ENCODE results near the gene ATOSA. TPM values are rescaled to one million over a fixed set of nuclear protein-coding genes. Genes with fewer than 3 reads are reported as not detected.

ATOSA gene
- total and polyA plus RNA-seq, 2 of the 13 experiments (the other 11 are each of a cell fraction or from before 2014, with no cell fraction given): 6.6 to 16.3 TPM

- TF ChIP-seq ELF4 (CRISPR knock-in tag; IDR thresholded peaks at IDR 0.05; ENCODE audit: borderline replicate concordance) (no peak), ZNF660 (CRISPR knock-in tag; IDR thresholded peaks at IDR 0.05; ENCODE audit: borderline replicate concordance, low read depth) (no peak), ZNF619 (CRISPR knock-in tag; IDR thresholded peaks at IDR 0.05) (0 out of 2 replicates have a peak, but pooled peaks have one; percentile 26), ZNF350 (CRISPR knock-in tag; IDR thresholded peaks at IDR 0.05; ENCODE audit: borderline replicate concordance, low read depth) (no peak), MXD3 (CRISPR knock-in tag; IDR thresholded peaks at IDR 0.05) (0 out of 2 replicates have a peak, but pooled peaks have one; percentile 70), HNRNPH1 (optimal IDR thresholded peaks at IDR 0.05; ENCODE audit: low read depth, low read length) (no peak), FOXK1 (CRISPR knock-in tag; IDR thresholded peaks at IDR 0.05; ENCODE audit: borderline replicate concordance, low read depth) (peak; percentile 90), PCBP2 (optimal IDR thresholded peaks at IDR 0.05; ENCODE audit: low read depth, low read length, poor library complexity, severe bottlenecking) (peak; percentile 49), CAMTA2 (CRISPR knock-in tag; IDR thresholded peaks at IDR 0.05; ENCODE audit: borderline replicate concordance) (no peak), NFRKB (IDR thresholded peaks at IDR 0.05) (no peak), ZNF44 (CRISPR knock-in tag; IDR thresholded peaks at IDR 0.05) (no peak), CEBPG (CRISPR knock-in tag; IDR thresholded peaks at IDR 0.05) (0 out of 2 replicates have a peak, but pooled peaks have one; percentile 12), ZNF530 (CRISPR knock-in tag; IDR thresholded peaks at IDR 0.05; ENCODE audit: low read depth) (no peak), HDAC1 (CRISPR knock-in tag; IDR thresholded peaks at IDR 0.05) (peak; percentile 96), ZNF598 (CRISPR knock-in tag; IDR thresholded peaks at IDR 0.05; ENCODE audit: borderline replicate concordance) (peak; percentile 14; the same call in 1 of the 2 replicates), TAF1 (CRISPR knock-in tag; IDR thresholded peaks at IDR 0.05) (peak; percentile 46; the same call in 1 of the 2 replicates), ZXDC (CRISPR knock-in tag; IDR thresholded peaks at IDR 0.05) (no peak), SSRP1 (CRISPR knock-in tag; IDR thresholded peaks at IDR 0.05) (no peak), RFX1 (IDR thresholded peaks at IDR 0.05) (peak; percentile 88), SMAD3 (CRISPR knock-in tag; IDR thresholded peaks at IDR 0.05) (no peak; the same call in 1 of the 2 replicates), HOXA9 (CRISPR knock-in tag; IDR thresholded peaks at IDR 0.05; ENCODE audit: borderline replicate concordance) (no peak), PCBP1 (IDR thresholded peaks at IDR 0.05; ENCODE audit: borderline replicate concordance, low read depth, low read length) (0 out of 2 replicates have a peak, but pooled peaks have one; percentile 78), ETV5 (CRISPR knock-in tag; IDR thresholded peaks at IDR 0.05; ENCODE audit: borderline replicate concordance) (peak; percentile 23; the same call in 1 of the 2 replicates), ZNF556 (CRISPR knock-in tag; IDR thresholded peaks at IDR 0.05; ENCODE audit: borderline replicate concordance) (no peak), MXD1 (CRISPR knock-in tag; IDR thresholded peaks at IDR 0.05) (0 out of 2 replicates have a peak, but pooled peaks have one; percentile 32), SALL1 (CRISPR knock-in tag; IDR thresholded peaks at IDR 0.05) (peak; percentile 63; the same call in 1 of the 2 replicates), ESRRA (CRISPR knock-in tag; IDR thresholded peaks at IDR 0.05; ENCODE audit: low read depth) (no peak), ZNF891 (CRISPR knock-in tag; IDR thresholded peaks at IDR 0.05) (no peak)
Measured at GRCh38 chr15:52679232-52680040, at the start of gene ATOSA (continued).

All from HepG2 (cell line).